Esophagus muscularis mucosa (tissue), 4 donors: ENCODE results near the gene ASTN2.

Experiments used
- CTCF ChIP-seq, 3 experiments: fragments of 200-600 bp in 2 of 3; fragments of 450-650 bp in 1 of 3; sonication (generic) in 2 of 3; IDR thresholded peaks; one replicate each; pipeline ENCODE4 v1.5.1; 2017 to 2019; ENCODE audit warnings: antibody characterized with exemption in 3 of 3, mild to moderate bottlenecking in 2 of 3, moderate library complexity in 1 of 3
- EP300 ChIP-seq: sonication (generic); formaldehyde crosslinking; IDR thresholded peaks from one replicate; pipeline ENCODE4 v1.6.1; 2017; ENCODE audit warnings: antibody characterized with exemption
- POLR2A ChIP-seq: fragments of 450-650 bp; IDR thresholded peaks from one replicate; pipeline ENCODE4 v1.6.1; 2017; ENCODE audit warnings: antibody characterized with exemption, moderate library complexity, mild to moderate bottlenecking, low read depth
- POLR2AphosphoS5 ChIP-seq, 2 donors: sonication (generic); formaldehyde crosslinking; IDR thresholded peaks; one replicate each; pipeline ENCODE4 v1.6.1; 2017; ENCODE audit warnings: antibody characterized with exemption in 2 of 2

- TF ChIP-seq CTCF (IDR thresholded peaks at IDR 0.05) (no peak), POLR2A (no peak), EP300 (no peak), POLR2AphosphoS5 (IDR thresholded peaks at IDR 0.05) (no peak)
Observed at GRCh38 chr9:117029341-117029740, 385.5 kb downstream of the ASTN2 start.
